T-helper 2 cell (primary cell): Measurements from ENCODE around the gene KAT5.
"Not testable (repeated sequence)": the region's sequence is repeated elsewhere in the genome, so short reads cannot be mapped to it uniquely, and the experiment has no call there.

Experiments used
- DNase-seq, 5 experiments: peaks; one replicate each; pipeline versions ENCODE4 v3.0.0 to v3.0.0-alpha.2; 2012 to 2022
- total RNA-seq, 2 donors: gene quantifications; one replicate each; lab custom pipeline; 2026; lab: John Stamatoyannopoulos, UW

The KAT5 gene
- total RNA-seq: 77.4 to 102 reads per million in 2 donors

DNA sequence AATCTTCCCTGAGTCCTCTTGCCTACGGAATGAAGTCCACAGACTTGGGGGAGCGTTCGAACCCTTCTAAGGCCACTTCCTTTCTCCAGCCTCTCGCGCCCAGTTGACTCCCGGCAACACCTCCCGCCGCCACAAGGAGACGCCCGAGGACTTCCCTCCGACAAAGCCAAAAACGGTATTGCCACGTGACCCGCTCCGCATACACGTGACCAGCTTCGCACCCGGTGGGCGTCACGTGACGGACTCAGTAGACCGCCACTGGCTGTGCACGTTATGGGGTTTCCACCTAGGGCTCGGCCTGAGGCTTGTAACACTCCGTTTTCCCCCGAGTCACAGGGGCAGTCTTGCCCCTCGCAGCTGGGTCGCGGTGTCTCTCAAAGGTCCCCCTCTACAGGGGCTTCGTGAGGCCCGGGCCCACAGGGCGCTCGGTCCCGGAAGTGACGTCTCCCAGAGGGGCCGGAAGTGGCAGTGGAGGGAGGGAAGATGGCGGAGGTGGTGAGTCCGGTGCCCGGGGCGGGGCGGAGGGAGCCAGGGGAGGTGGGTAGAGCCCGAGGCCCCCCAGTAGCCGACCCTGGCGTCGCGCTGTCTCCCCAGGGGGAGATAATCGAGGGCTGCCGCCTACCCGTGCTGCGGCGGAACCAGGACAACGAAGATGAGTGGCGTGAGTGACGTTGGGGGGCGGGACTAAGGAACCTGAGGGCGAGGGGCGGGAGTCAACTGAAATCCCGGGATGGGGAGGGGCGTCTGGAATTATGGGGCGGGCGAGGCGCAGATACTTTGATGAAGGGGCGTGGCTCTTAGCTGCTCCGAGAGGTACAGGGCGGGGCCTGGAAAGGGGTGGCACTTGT lies at the start of gene KAT5:
KAT5 (plus strand) TSS at position 468 of the 848 bp plus-strand sequence; CDS start at position 484, 16 bp downstream.
- peak; percentile 92 to 99 (median 97) for DNase-seq

GRCh38 chr11:65662799-65663638 lies 49.0 kb upstream of the KAT5 start, which contains the start of gene RELA:
Gene RELA, minus strand, starts transcription at chr11:65662916. Its CDS starts 84 bp downstream, at chr11:65662832.
- DNase-seq: peak; percentile 78 to 94 (median 85)

GRCh38 chr11:65663639-65664200 lies 48.3 kb upstream of the KAT5 start:
- DNase-seq: peak in 1 of 5 experiments; percentile 53

DNA sequence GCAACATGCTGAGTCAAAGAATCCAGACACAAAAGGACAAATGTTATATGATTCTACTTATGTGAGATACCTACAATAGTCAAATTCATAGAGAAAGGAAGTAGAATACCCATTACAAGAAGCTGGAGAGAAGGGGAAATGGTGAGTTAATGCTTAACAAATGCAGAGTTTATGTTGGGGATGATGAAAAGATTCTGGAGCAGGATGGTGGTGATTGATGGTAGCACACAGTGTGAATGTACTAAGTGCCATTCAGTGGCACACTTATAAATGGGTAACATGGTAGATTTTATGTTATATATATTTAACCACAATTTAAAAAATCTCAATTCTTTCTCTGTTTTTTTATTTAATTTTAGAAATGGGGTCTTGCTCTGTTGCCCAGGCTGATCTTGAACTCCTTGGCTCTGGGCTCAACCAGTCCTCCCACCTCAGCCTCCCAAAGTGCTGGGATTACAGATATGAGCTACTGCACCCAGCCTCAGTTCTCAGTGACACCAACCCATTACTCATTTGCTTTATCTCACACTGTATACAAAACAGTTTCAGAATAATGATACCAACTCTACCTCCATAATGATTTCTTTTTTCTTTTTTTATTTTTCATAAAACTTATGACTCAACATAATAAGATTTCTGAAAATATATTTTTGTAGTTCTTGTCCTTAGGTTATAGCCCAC lies 39.7 kb upstream of the KAT5 start:
- no peak for DNase-seq

GRCh38 chr11:65672982-65673381 lies 39.1 kb upstream of the KAT5 start:
- DNase-seq: no peak

DNA sequence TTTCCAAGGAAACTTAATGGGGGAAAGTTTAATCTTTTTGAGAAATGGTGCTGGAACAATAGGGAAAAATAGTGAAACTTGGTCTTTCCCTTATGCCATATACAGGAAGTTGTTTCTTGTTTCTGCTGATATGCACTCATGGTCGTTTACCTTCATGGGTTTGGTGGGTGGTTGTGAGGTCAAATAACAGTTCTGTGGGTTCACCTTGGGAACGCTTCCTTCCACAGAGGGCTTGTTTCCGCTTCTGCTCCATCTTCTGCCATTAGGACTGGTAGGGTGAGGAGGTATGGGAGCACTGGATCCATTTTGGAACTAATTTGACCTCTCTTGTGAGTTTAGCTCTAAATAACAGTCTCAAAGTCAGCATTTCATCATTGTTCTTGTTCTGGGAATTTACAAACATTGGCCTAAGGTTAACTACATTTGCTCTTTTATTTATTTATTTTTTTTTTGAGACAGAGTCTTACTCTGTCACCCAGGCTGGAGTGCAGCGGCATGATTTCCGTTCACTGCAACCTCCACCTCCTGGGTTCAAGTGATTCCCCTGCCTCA lies 31.8 kb upstream of the KAT5 start:
- no peak for DNase-seq

DNA sequence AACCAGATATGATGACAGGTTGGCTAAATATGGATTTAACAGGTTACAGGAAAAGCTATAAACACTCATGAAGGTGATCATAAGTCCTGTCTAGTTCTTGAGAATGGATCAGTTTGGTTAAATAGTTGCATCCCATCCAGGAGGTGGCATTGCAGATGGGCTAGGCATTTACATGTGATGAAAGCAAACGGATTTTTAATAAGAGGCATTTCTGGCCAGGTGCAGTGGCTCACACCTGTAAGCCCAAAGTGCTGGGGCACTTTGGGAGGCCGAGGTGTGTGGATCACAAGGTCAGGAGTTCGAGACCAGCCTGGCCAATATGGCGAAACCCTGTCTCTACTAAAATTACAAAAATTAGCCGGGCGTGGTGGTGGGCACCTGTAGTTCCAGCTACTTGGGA lies 28.6 kb upstream of the KAT5 start:
- not testable (repeated sequence) for DNase-seq

- DNase-seq: no peak
Observed at GRCh38 chr11:65685981-65686380, 26.1 kb upstream of the KAT5 start.

- DNase-seq: not testable (repeated sequence)
Observed at GRCh38 chr11:65691847-65692246, 20.2 kb upstream of the KAT5 start.

- no peak for DNase-seq
Observed at GRCh38 chr11:65692367-65692766, 19.7 kb upstream of the KAT5 start.

DNA sequence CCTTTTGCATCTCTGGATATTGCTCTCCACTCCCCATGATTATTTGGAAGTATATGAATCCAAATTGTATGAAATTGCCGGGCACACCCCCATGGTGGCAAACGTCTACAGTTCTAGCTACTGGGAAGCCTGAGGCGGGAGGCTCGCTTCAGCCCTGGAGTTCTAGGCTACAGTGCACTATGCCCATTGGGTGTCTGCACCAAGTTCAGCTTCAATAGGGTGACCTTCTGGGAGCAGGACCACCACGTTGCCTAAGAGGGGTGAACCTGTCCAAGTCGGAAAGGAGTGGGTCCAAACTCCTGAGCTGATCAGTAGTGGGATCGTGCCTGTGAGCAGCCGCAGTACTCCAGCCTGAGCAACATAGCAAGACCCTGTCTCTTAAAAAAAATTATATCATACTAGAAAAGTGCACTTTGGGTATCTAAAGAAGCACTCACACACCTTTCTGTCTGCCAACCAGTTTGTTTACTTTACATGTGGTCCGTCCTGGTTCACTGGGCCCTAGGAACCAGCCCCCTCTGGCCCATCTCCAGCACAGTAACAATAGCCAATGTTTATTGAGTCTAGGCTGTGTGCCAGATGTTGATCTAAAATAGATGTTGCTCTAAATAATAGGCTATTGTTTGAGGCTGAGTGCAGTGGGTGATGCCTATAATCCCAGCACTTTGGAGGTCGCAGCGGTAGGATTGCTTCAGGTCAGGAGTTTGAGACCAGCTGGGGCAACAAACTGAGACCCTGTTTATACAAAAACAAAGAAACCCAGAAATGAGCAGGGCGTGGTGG lies 16.4 kb upstream of the KAT5 start:
- DNase-seq: no peak

DNA sequence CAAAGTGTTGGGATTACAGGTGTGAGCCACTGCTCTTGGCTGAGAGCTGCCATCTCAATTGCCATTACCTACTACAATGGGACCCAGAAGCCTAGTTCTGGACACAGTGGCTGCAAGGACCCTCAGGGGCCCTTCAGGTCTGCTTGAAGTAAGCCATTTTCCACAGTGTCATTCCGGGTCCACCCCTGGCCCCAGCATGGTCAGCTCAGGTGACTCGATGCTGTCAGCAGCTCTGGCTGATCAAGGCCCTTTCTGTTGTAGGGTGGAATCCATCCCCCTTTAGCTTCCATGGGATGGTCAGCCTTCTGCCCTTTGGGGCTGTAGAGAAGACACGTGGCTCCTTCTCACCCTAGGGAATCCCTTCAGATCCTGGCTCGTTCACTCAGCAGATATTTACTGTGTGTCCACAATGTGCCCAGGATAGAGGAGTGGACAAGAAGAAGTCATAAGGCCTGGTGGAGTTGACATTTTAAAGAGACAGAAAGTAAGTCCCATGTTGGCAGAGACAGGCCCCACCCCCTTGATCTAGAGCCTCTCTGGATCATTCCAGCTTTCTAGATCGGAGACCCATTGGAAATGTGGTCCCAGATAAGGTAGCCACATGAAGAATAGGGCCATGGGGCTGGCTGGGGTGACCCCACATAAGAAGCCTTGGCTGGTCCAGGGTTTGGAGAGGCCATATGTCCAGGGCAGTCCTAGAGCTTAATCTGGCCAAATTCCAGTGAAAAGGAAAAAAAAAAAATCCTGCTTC lies 15.1 kb upstream of the KAT5 start:
- no peak for DNase-seq

- no peak for DNase-seq
Observed at GRCh38 chr11:65698205-65698604, 13.8 kb upstream of the KAT5 start.

DNA sequence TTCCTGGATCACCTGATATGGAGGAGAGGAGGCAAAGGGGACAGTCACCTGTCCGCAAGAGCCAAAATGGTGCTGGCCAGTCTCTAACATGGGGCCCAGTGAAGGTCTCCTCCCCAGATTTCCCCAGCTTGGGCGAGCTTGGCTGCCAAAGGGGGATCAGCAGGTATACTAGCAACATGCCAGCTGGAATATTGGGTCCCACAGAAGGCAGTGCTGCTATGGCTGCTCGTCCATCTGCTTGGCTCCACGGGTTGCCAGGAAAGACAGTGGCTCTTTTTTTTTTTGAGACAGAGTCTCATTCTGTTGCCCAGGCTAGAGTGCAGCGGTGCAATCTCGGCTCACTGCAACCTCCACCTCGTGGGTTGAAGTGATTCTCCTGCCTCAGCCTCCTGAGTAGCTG lies 12.7 kb upstream of the KAT5 start:
- DNase-seq: no peak

DNA sequence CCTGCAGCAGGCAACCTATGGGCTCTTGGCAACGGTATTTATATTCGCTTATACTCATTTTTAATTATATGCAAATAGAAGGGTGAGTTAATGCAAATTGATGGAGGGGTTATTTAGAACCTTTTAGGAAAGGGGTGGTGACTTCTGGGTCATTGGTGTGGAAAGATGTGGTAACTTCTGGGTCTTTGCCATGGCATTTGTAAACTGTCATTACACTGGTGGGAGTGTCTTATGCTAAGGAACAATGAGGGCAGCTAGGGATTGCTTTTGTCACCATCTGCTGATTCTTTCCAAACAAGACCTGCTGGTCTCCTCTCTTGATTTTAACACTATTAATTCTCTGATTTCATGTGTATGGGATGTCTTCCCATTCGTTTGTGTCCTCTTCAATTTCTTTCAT lies 11.7 kb upstream of the KAT5 start:
- DNase-seq: no peak

DNA sequence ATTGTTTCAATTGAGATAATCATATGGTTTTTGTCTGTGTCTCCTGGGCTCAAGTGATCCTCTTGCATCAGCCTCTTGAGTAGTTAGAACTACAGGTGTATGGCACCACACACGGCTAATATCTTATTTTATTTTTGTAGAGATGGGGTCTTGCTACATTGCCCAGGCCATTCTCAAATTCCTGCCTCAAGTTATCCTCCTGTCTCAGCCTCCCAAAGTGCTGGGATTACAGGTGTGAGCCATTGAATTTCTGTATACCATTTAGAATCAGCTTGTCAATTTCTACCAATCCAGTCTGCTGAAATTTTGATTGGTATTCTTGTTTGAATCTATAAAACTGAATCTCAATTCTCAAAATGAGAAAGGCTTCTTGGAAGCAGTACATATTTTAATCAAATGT lies 10.4 kb upstream of the KAT5 start:
- no peak for DNase-seq

DNA sequence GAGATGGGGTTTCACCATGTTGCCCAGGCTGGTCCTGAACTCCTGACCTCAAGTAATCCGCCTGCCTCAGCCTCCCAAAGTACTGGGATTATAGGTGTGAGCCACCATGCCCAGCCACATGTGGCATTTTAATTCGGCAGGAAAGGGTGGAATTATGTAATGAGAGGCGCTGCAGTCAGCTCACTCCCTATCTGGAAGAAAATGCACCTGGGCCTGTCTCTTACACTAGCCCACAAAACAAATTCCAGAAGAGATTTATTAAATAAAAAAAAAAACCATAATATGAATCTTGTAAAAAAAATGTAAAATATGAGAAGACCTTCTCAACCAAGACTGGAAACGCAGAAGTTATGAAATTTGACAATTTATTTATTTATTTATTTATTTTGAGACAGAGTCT lies 8.2 kb upstream of the KAT5 start:
- no peak for DNase-seq

DNA sequence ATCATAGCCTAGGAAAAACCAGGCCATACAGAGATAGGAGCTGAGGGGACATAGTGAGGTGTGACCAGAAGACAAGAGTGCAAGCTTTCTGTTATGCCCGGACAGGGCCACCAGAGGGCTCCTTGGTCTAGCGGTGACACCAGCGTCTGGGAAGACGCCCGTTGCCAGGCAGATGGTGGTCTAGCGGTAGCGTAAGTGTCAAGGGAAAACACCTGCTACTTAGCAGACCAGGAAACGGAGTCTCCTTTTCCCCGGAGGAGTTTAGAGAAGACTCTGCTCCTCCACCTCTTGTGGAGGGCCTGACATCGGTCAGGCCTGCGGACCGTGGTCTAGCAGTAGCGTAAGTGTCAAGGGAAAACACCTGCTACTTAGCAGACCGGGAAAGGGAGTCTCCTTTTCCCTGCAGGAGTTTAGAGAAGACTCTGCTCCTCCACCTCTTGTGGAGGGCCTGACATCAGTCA lies 5.7 kb upstream of the KAT5 start:
- DNase-seq: peak; percentile 28 to 75 (median 64)

GRCh38 chr11:65707002-65707401 lies 5.0 kb upstream of the KAT5 start:
- DNase-seq: not testable (repeated sequence)

GRCh38 chr11:65708451-65708850 lies 3.6 kb upstream of the KAT5 start:
- no peak for DNase-seq

DNA sequence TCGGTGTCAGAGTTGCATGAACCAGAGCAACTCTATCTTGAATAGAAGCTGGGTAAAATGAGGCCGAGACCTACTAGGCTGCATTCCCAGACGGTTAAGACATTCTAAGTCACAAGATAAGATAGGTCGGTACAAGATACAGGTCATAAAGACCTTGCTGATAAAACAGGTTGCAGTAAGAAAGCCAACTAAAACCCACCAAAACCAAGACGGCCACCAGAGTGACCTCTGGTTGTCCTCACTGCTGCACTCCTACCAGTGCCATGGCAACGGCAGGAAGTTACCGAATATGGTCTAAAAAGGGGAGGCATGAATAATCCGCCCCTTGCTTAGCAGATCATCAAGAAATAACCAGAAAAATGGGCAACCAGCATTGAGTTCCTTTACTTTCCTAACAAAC lies 2.4 kb upstream of the KAT5 start:
- no peak for DNase-seq
